Loucy (cell line): ENCODE measurements around the gene TRIO.

Source experiments
- H2AFZ ChIP-seq: fragments of 200-600 bp; sonication (generic); 2 replicates; pipeline ENCODE4 v1.6.0; 2016; ENCODE audit warnings: antibody characterized with exemption, mild to moderate bottlenecking, low read length, moderate library complexity
- H3F3A ChIP-seq: fragments of 200-600 bp; 2 replicates; pipeline ENCODE4 v1.6.0; 2016; ENCODE audit warnings: antibody characterized with exemption, low read depth, mild to moderate bottlenecking
- H3K27me3 ChIP-seq: fragments of 200-600 bp; sonication (generic); 2 replicates; pipeline ENCODE4 v1.6.1; 2014; ENCODE audit warnings: low read length, mild to moderate bottlenecking; ENCODE audit not compliant: insufficient read depth, poor library complexity, severe bottlenecking
- H3K36me3 ChIP-seq: fragments of 200-600 bp; sonication (generic); 2 replicates; pipeline ENCODE4 v1.6.1; 2016; ENCODE audit warnings: low read length; ENCODE audit not compliant: insufficient read depth
- H3K4me1 ChIP-seq: fragments of 200-600 bp; sonication (generic); 2 replicates; pipeline ENCODE4 v1.5.1; 2014; ENCODE audit warnings: low read length, mild to moderate bottlenecking; ENCODE audit not compliant: insufficient read depth, poor library complexity, severe bottlenecking
- H3K4me2 ChIP-seq: fragments of 200-600 bp; sonication (generic); 2 replicates; pipeline ENCODE4 v1.6.0; 2014; ENCODE audit warnings: antibody characterized with exemption, low read length, low read depth, mild to moderate bottlenecking; ENCODE audit not compliant: poor library complexity, severe bottlenecking
- H3K4me3 ChIP-seq: fragments of 200-600 bp; sonication (generic); 2 replicates; pipeline ENCODE4 v1.5.1; 2014; ENCODE audit warnings: low read length, mild to moderate bottlenecking, mixed read lengths; ENCODE audit not compliant: poor library complexity, severe bottlenecking
- H3K79me2 ChIP-seq: fragments of 200-600 bp; sonication (generic); 2 replicates; pipeline ENCODE4 v1.6.1; 2014; ENCODE audit warnings: low read length; ENCODE audit not compliant: insufficient read depth
- H3K9ac ChIP-seq: fragments of 200-600 bp; sonication (generic); 2 replicates; pipeline ENCODE4 v1.6.0; 2014; ENCODE audit warnings: mild to moderate bottlenecking, low read depth, low read length, moderate library complexity; ENCODE audit not compliant: poor library complexity, severe bottlenecking
- H3K9me2 ChIP-seq: fragments of 200-600 bp; sonication (generic); replicated peaks from 2 replicates; pipeline ENCODE4 v1.6.1; 2016; ENCODE audit warnings: low read depth, low read length, mixed read lengths
- H3K9me3 ChIP-seq: fragments of 200-600 bp; sonication (generic); 2 replicates; pipeline ENCODE4 v1.6.1; 2014; ENCODE audit warnings: mild to moderate bottlenecking, antibody characterized with exemption, low read length, low read depth; ENCODE audit not compliant: insufficient read depth
- H4K20me1 ChIP-seq: fragments of 200-600 bp; sonication (generic); 2 replicates; pipeline ENCODE4 v1.6.0; 2014; ENCODE audit warnings: antibody characterized with exemption, low read length, mild to moderate bottlenecking; ENCODE audit not compliant: insufficient read depth, poor library complexity, severe bottlenecking
- CTCF ChIP-seq: fragments of 200-600 bp; sonication (generic); conservative IDR thresholded peaks from 2 replicates; pipeline ENCODE4 v1.5.1; 2014; ENCODE audit warnings: mild to moderate bottlenecking, antibody characterized with exemption, low read length
- EZH2phosphoT487 ChIP-seq: fragments of 200-600 bp; IDR thresholded peaks from 2 replicates; pipeline ENCODE4 v1.6.1; 2018; ENCODE audit warnings: antibody characterized with exemption, mild to moderate bottlenecking, moderate library complexity, borderline replicate concordance

The TRIO gene

DNA sequence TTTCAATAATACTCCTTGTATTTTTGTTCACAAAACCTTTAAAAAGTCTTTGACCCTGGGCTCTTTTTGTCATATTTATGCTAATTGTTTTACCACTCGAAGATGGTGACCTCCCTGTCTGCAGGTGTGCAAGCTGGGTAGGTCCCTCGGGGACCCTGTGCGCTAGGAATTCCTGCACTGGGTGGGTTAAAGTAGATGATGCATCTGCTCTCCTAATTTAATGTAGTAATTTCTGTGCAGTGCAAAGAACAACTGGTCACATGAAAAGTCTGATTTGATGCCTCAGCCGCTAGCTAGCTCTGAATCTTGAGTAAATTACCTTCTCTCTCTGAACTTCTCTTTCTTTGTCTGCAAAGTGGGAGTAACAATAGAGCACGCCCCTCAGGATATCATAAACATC lies 299.4 kb downstream of the TRIO start:
- Histone ChIP-seq H2AFZ (no peak overlapping the region), H3K36me3 (peaks cover 10% of the 10 kb centered on the region; the same call in 1 of the 2 replicates), H3K79me2 (no peaks in the 10 kb centered on the region), H3K4me3 (no peak overlapping the region), H3K27me3 (no peaks in the 10 kb centered on the region), H3K4me1 (peaks cover under 1% of the 10 kb centered on the region), H3F3A (no peaks in the 10 kb centered on the region), H3K9me3 (no peaks in the 10 kb centered on the region), H3K4me2 (no peak overlapping the region), H3K9me2 (no peaks in the 10 kb centered on the region), H3K9ac (no peak overlapping the region), H4K20me1 (no peaks in the 10 kb centered on the region)
- no peak for TF ChIP-seq CTCF
- no peak for TF ChIP-seq EZH2phosphoT487

DNA sequence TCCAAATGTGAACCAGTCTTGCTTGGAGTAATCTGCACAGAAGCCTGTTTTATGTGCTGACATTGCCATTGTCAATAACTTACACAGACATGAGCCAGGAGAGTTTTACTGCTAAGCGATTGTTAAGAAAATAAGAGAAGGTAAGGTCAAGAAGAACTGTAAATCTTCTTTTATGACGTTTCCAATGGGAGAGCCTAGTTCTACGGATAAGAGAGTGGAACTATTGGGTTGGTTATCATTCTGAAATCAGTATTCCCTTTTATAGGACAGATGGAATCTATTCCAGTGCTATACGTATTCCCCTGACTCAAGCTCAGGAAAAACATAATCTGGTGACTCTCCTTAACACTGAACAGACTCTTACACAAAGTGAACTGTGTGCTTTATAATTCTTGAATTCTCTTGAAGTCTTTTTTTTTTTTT lies 300.5 kb downstream of the TRIO start:
- Histone ChIP-seq H3K9ac (no peak overlapping the region), H3K4me2 (no peak overlapping the region), H3K4me3 (no peak overlapping the region), H3K27me3 (no peaks in the 10 kb centered on the region), H3K79me2 (no peaks in the 10 kb centered on the region), H3F3A (no peaks in the 10 kb centered on the region), H3K9me2 (no peaks in the 10 kb centered on the region), H3K36me3 (peaks cover 10% of the 10 kb centered on the region; the same call in 1 of the 2 replicates), H2AFZ (no peak overlapping the region), H4K20me1 (no peaks in the 10 kb centered on the region), H3K9me3 (no peaks in the 10 kb centered on the region), H3K4me1 (peaks cover 12% of the 10 kb centered on the region)
- TF ChIP-seq EZH2phosphoT487 (no peak), CTCF (no peak)

- Histone ChIP-seq H3K9me2 (no peaks in the 10 kb centered on the region), H3K4me1 (peaks cover 16% of the 10 kb centered on the region), H3K4me3 (no peak overlapping the region)
Observed at GRCh38 chr5:14444161-14444560, 301.0 kb downstream of the TRIO start.

More at GRCh38 chr5:14444161-14444560, 301.0 kb downstream of the TRIO start:
- peaks cover 10% of the 10 kb centered on the region; the same call in 1 of the 2 replicates for H3K36me3 ChIP-seq
- H3K9ac ChIP-seq, result no peak overlapping the region
- no peaks in the 10 kb centered on the region for H3K27me3 ChIP-seq
- TF ChIP-seq EZH2phosphoT487 (no peak), CTCF (no peak)
- H2AFZ ChIP-seq, result no peak overlapping the region
- no peaks in the 10 kb centered on the region for H3K9me3 ChIP-seq
- H3F3A ChIP-seq, result no peaks in the 10 kb centered on the region
- H4K20me1 ChIP-seq, result no peaks in the 10 kb centered on the region
- H3K4me2 ChIP-seq, result no peak overlapping the region
- no peaks in the 10 kb centered on the region for H3K79me2 ChIP-seq
